GM21576 (cell line): ENCODE data around the gene ASTN1.
A peak's percentile ranks its signal among the peaks of the same experiment; 100 is the strongest.

Experiments used
- ATAC-seq: cut with Tn5 transposase; IDR thresholded peaks from one replicate; pipeline ENCODE4 v1.9.1; 2021; ENCODE audit warnings: mild to moderate bottlenecking, moderate library complexity; ENCODE audit not compliant: unreplicated experiment

Gene ASTN1

DNA sequence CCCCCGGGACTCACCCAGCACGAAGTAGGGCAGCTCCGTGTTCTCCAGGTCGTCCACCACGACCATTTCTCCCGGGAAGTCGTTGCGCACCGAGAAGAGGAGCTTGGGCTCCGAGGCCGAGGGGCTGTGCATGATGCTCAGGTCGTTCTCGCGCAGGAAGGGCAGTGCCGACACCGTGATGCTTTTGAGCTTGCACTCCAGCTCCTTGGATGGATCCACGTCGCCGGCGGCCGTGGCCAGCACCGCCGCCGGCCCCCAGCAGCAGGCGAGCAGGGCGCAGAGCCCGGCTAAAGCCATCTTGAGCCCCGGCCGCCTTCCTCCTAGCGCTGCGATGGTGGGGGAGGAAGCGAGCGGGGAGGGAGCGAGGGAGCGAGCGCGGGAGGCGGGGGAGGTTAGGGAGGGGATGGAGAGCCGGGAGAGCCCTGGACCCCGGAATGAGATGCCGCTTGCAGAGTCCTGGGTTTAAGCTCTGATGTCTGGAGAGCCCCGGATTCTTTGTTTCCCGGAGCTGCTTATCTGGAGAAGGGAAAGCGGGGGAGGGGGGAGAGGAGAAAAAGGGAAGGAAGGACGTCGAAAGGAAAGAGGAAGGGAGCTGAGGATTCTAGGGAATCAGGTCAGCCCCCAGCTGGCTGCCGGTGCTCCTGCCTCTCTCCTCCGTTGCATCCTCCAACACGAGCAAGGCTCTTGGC lies at the start of gene ASTN1:
ASTN1 (minus strand) TSS at position 333 of the 689 bp plus-strand sequence; CDS start at position 297, 36 bp downstream.
- ATAC-seq: no peak

DNA sequence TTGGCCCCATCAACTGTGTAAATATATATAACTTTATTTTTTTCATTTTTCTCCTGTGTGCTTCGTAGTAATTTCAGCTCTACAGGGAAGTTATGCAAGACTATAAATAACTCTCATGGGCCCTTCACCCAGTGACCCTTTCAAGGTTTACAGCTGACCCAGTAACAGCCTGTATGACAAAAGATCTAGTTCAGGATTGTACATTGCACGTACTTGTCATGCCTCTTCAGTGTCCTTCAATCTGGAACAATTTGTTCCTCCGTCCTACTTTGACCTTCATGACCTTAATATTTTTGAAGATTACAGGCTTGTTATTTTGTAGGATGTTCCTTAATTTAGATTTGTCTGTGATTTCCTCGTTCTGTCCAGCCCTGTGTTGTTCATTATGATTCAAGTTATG lies 46.7 kb upstream of the ASTN1 start:
- no peak for ATAC-seq

GRCh38 chr1:177210071-177210470 lies 45.6 kb upstream of the ASTN1 start:
- ATAC-seq: no peak

DNA sequence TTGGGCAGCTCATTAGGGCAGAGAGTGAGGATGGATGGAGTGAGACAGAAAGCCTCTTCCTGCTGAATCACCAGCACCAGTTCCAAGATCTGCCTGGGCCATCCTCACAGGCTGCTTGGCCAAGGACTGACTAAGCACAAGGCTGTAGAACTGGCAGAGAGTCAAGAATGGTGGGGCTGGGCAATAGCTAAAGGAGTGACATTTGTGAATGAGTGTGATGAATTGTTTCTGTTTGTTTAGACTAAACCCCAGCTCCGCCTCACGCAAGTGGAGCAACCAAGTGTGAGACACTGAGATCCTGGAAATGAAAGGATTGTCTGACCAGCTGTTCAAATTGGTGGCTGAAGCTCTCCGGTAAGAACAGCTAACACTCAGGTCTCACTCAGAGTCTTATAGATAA lies 44.8 kb upstream of the ASTN1 start:
- ATAC-seq: no peak

GRCh38 chr1:177208920-177209319 lies 44.4 kb upstream of the ASTN1 start:
- no peak for ATAC-seq

DNA sequence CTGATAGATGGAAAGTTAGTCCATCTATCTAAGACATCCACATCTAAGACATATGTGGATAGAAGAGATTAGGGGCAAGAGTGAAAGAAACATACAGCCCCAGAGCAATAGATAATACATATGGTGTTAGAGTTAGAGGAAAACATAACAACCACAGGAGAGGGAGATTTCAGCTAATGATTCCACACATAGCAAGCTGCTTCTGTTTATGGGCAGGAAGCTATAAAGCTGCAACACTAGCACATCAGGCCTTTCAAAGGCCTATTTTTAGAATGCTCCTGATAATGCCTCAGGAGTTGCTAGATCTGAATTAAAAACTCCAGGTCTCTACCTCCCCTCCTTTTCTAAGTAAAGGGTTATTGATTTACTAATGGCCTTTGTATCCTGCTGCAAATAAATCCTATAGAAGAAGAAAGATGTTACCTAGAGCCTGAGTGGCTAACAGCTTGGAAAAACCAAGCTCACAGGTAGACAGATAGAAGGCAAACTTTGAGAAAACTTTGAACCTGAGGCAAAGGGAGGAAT lies 42.4 kb upstream of the ASTN1 start:
- ATAC-seq: no peak

DNA sequence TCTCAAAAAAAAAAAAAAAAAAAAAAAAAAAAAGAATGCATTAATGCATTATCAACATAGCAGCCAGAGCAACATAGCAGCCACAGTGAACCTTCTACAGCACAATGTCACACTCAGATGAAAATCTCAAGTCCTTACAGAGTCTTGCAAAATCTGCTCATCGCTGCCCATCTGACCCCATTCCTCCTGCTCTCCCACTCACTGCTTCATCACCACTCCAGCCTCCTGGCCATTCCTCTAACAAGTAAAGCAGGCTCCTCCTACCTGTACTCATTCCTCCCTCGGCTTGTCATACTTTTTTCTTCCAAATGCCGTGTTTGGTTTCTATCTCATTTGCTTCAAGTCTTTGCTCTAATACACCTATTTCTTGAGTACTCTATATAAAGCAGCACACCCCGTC lies 35.8 kb upstream of the ASTN1 start:
- no peak for ATAC-seq

DNA sequence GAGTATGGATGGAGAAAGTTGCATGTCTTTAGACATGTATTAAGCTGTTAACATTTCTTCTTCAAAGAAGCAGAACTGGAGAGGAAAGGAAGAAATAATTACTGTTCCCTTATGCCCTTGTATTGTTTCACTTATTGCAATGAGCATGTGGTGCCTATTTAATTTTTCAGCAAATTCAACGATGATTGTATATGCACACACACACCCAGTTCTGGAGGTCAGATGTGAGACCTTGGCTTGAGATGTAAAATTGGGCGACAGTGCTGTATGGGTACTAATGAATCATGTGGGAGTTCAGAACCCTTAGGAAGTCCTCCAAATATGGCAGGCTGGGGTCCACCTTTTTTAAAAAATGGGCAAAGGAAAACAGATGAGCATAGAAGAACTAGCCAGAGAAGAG lies 33.7 kb upstream of the ASTN1 start:
- ATAC-seq: no peak

DNA sequence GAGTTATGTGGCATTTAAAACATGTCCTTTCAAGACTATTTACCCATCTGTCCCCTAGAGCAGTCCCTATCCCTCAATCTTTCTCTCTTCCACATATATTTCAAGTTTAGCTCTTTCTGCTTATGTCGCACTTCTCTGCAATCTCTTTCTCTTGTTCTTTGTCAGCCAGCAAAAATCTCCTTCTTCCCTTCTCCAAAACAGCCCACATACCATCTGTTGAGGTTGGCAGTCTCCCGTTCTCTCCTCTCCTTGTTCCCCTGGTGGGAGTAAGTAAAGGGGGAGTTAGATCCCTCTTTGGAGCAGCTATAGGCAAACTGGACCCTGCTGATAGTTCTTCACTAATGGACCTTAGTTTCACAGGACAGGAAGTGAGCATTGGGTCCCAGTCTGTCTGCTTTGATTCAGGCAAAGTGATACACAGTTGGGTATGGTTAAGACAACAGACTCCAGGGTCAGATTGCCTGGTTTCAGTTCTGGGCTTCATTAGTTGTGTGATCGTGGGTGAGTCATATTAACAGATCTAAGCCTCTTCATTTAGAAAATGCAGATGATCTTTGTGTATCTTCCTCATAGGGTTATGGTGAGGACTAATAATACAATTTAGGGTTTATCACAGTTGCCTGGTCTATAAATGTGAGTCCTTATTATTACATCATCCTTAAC lies 25.9 kb upstream of the ASTN1 start:
- ATAC-seq: no peak

DNA sequence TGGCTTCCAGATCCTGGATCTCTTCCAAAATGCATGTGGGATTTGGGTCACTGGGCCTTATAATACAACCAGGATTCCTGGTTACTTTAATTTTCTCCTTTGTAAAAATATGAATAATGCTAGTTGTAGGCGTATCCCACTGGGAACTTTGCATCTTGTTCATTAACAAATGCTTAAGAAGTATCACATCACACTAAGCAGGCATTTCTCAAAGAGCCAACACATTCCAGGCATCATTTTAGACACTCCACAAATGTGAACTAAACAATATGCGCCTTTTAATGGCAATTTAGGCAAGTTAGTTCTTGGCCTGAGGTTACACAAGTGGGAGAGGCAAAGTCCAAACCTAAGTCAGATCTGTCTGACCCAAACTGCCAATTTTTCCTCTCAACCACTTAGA lies 22.1 kb upstream of the ASTN1 start:
- no peak for ATAC-seq

- ATAC-seq: no peak
Observed at GRCh38 chr1:177185209-177185608, 20.7 kb upstream of the ASTN1 start.

GRCh38 chr1:177183836-177184235 lies 19.3 kb upstream of the ASTN1 start:
- ATAC-seq: no peak

- peak; percentile 95 for ATAC-seq
Observed at GRCh38 chr1:177181631-177182291, 17.2 kb upstream of the ASTN1 start.

DNA sequence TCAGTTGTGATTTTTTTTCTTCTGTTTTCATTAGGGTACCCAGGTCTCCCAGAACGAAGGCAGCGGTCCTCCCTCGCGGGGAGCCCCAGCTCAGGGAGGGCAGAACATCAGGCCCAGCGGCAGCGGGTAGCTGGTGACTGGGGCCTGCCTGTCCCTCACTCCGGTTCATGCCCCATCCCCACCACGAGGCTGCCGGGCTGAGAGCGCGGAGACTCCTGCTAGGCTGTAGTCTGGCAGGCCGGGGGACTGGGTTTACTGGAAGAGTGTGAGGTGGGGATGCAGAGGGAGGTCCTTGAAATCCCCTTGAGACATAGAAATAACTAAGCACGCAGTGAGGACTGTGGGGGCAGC lies 16.7 kb upstream of the ASTN1 start:
- peak; percentile 15 for ATAC-seq

DNA sequence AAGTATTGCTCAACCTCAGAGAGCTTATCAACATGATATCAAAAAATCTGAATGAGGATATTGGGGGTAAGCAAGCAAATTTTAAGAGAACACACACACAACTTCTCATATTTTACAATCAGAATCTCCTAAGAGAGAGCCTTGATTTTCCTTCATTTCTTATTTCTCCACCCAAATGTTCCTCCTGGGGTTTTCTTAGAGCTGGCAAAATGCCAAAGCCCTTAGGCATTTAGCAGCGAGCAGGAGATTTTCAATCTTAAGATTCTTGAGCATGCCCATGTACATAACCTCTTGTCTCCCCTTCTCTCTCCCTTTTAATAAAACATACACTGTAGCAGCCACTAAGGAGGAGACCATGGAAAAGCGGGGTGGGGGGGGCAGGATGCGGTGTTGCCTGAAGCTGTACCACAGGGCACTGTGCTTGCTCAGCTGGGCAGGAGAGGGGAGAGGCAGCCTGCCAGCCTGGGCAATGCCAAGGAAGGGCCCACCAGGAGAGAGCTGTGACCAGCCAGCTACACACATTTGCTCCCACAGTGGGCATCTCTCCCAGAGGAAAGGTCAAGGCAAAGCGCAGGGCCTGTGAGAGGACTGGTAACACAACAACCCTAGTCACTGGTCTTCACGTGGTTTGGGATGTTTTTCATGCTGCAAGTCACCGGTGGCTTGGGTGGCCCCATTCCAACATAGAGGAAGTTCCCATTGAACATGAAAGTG lies 10.6 kb upstream of the ASTN1 start:
- no peak for ATAC-seq

GRCh38 chr1:177173976-177174375 lies 9.5 kb upstream of the ASTN1 start:
- ATAC-seq: no peak

DNA sequence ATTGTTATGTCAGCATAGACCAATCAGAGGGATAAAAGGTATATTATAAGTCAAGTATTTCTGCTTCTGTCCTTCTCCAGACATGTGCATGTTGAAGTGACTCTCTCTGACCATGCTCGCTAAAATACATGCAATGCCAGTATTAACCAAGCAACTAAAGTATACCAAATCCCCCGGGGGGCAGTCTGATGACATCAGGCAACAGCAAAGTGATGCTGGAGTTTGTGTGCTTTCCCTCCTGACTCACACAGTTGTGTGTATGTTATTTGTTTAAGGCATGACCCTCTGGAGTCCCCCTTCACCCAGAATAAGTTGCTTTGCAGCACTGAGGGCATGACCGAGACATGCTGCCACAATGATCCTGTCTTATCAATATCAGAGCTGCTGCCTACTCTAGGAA lies 8.4 kb upstream of the ASTN1 start:
- no peak for ATAC-seq

DNA sequence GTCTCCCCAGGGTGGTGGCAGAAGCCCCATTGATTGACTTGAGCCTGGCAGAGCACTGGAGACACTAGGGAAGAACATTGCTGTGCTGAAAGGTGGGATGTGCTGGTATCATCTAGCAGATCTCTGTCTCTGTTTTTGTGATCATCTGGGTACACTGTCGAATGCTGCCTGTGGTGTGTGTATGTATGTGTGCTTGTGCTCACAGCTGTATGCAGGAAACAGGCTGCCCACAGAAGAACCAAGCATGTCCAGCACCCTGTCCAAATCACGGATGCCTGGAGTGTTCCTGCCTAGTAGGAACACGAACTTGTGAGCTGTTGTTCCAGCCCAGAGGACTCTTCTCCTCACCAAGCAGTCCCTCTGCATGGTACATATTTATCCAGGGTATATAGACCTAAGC lies 7.8 kb upstream of the ASTN1 start:
- ATAC-seq: no peak

DNA sequence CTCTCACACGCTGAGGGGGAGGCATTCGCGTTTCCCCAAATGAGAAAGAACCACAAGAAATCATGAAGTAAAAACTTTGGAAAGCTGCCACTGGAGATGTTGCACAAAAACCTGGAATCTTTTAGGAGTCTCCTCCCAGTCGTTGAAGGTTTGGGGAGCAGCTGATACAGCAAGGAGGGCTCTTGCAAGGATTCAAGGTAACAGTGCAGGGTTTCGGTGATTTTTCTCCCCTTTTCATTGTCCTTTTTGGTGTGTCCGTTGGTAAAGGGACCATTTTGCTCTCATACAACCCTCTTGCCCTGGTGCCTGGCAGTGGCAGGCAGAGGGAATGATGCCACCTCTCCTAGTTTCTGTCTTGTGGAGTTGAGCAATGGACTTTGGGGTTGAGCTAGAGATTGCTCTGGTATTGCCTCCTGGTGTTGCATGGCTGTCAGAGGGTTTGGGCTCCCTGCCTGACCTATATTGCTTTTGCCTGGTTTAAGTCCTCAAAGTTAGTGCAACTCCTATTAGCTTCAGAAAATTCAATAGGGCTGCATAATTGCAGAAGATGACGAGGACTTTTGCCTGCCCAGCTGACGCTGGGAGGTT lies 7.1 kb upstream of the ASTN1 start:
- no peak for ATAC-seq

DNA sequence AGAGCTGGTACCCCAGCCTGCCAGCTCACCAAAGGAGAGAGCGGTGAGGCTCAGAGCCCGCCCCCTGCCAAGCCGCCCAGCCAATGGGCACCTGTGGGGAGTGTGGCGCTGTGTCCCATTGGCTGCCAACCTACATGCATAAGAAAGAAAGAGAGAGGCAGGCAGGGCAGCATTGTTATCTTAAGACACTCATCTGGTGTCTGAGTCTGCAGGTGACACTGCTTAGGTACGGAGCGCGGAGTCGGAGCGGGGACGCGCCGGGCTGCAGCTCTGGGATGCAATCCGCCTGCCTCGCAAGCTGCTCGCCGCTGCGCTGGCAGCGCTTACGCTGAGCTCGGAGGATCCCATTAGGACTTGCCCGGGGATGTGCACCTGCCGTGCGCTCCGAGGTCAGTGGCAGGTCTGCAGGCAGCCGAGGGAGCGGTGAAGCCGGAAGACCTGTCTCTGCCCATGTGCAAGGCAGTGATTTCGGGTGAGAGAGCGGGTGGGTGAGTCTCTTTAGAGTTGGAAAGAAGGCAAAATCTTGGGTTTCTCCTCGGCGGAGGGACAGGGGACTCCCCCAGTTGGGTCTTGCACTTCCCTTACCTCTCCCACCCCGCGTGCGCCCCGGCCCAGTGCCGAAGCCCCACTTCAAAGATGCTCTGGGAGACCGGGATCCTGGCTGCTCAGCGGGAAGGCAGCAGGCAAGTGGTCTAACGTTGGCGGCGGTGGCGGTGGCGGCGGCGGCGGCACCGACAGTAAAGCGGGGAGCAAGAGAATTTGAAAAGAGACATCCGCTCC lies 6.4 kb upstream of the ASTN1 start, which contains the start of gene BRINP2:
BRINP2 (plus strand) TSS at position 203 of the 780 bp plus-strand sequence. CDS start 58,919 bp downstream, outside the sequence.
- ATAC-seq: peak; percentile 56
